Aortic smooth muscle cell (primary cell): ENCODE measurements around the gene KRTAP19-4. TPM values are rescaled to one million over a fixed set of nuclear protein-coding genes. Genes with fewer than 3 reads are reported as not detected.

Experiments
- total RNA-seq: library from RNA; depleted of rRNA; stranded (reverse); fragments of >200 nt; gene quantifications from 2 replicates; pipeline ENCODE4 v1.2.3, GENCODE V29; 2014

The KRTAP19-4 gene
- not detected in 2 replicates for total RNA-seq

GRCh38 chr21:30497065-30497464 lies at the start of gene KRTAP19-4:
TSS of gene KRTAP19-4 (minus strand) at chr21:30497165. CDS start at chr21:30497110, 55 bp downstream.

GRCh38 chr21:30541764-30542163 lies 44.8 kb upstream of the KRTAP19-4 start, which contains the start of gene KRTAP19-6:
TSS of gene KRTAP19-6 (minus strand) at chr21:30541864. CDS start at chr21:30541833, 31 bp downstream.

GRCh38 chr21:30502041-30502440 lies 5.1 kb upstream of the KRTAP19-4 start, which contains the start of gene KRTAP19-5:
TSS of gene KRTAP19-5 (minus strand) at chr21:30502141. CDS start at chr21:30502090, 51 bp downstream.

GRCh38 chr21:30491963-30492428 lies 5.0 kb downstream of the KRTAP19-4 start, which contains the start of gene KRTAP19-3:
TSS of gene KRTAP19-3 (minus strand) at chr21:30492013. CDS start at chr21:30491957, 56 bp downstream.

GRCh38 chr21:30487336-30487735 lies 9.6 kb downstream of the KRTAP19-4 start, which contains the start of gene KRTAP19-2:
TSS of gene KRTAP19-2 (minus strand) at chr21:30487436. CDS start at chr21:30487348, 88 bp downstream.

GRCh38 chr21:30480145-30480544 lies 16.8 kb downstream of the KRTAP19-4 start, which contains the start of gene KRTAP19-1:
TSS of gene KRTAP19-1 (minus strand) at chr21:30480367. CDS start at chr21:30480317, 50 bp downstream.

Other genes starting within 250 kb of the KRTAP19-4 start
- not detected in 2 replicates for gene KRTAP24-1, start 214.2 kb downstream of the KRTAP19-4 start, total RNA-seq
- gene KRTAP25-1, start 207.7 kb downstream of the KRTAP19-4 start, total RNA-seq, result not detected in 2 replicates
- not detected in 2 replicates for gene KRTAP26-1, start 176.8 kb downstream of the KRTAP19-4 start, total RNA-seq
- gene KRTAP27-1, start 159.5 kb downstream of the KRTAP19-4 start, total RNA-seq, result not detected in 2 replicates
- not detected in 2 replicates for gene KRTAP23-1, start 148.6 kb downstream of the KRTAP19-4 start, total RNA-seq
- gene KRTAP13-2, start 124.9 kb downstream of the KRTAP19-4 start, total RNA-seq, result not detected in 2 replicates
- gene KRTAP13-1, start 101.1 kb downstream of the KRTAP19-4 start, total RNA-seq, result not detected in 2 replicates
- not detected in 2 replicates for gene KRTAP13-3, start 71.2 kb downstream of the KRTAP19-4 start, total RNA-seq
- gene KRTAP13-4, start 66.9 kb downstream of the KRTAP19-4 start, total RNA-seq, result not detected in 2 replicates
- gene KRTAP15-1, start 56.9 kb downstream of the KRTAP19-4 start, total RNA-seq, result not detected in 2 replicates
- gene KRTAP19-1, start 16.8 kb downstream of the KRTAP19-4 start, total RNA-seq, result not detected in 2 replicates
- not detected in 2 replicates for gene KRTAP19-2, start 9.7 kb downstream of the KRTAP19-4 start, total RNA-seq
- gene KRTAP19-3, start 5.2 kb downstream of the KRTAP19-4 start, total RNA-seq, result not detected in 2 replicates
- gene KRTAP19-5, start 5.0 kb upstream of the KRTAP19-4 start, total RNA-seq, result not detected in 2 replicates
- gene KRTAP19-6, start 44.7 kb upstream of the KRTAP19-4 start, total RNA-seq, result not detected in 2 replicates
- not detected in 2 replicates for gene KRTAP19-7, start 64.1 kb upstream of the KRTAP19-4 start, total RNA-seq
- gene KRTAP22-2, start 93.2 kb upstream of the KRTAP19-4 start, total RNA-seq, result not detected in 2 replicates
- not detected in 2 replicates for gene KRTAP6-3, start 95.3 kb upstream of the KRTAP19-4 start, total RNA-seq
- gene KRTAP6-2, start 101.7 kb upstream of the KRTAP19-4 start, total RNA-seq, result not detected in 2 replicates
- not detected in 2 replicates for gene KRTAP22-1, start 103.9 kb upstream of the KRTAP19-4 start, total RNA-seq
- gene KRTAP6-1, start 116.8 kb upstream of the KRTAP19-4 start, total RNA-seq, result not detected in 2 replicates
- gene KRTAP20-1, start 119.3 kb upstream of the KRTAP19-4 start, total RNA-seq, result not detected in 2 replicates
- not detected in 2 replicates for gene KRTAP20-4, start 123.5 kb upstream of the KRTAP19-4 start, total RNA-seq
- gene KRTAP20-2, start 138.0 kb upstream of the KRTAP19-4 start, total RNA-seq, result not detected in 2 replicates
- not detected in 2 replicates for gene KRTAP20-3, start 145.7 kb upstream of the KRTAP19-4 start, total RNA-seq
- not detected in 2 replicates for gene KRTAP21-3, start 221.6 kb upstream of the KRTAP19-4 start, total RNA-seq